Ramos (cell line): ENCODE data around the gene CAPN1.

ENCODE experiments used
- in situ Hi-C: fragments of 300-500 bp; cut with MboI; formaldehyde crosslinking; loops from one replicate; pipeline ENCODE4 v1.14.3; 2022; ENCODE audit warnings: low sequenced_read_pairs; ENCODE audit not compliant: unreplicated experiment

CAPN1 gene

GRCh38 chr11:65187146-65187675 is 5.5 kb downstream of the CAPN1 start:
- in situ Hi-C loops: no loop called here

DNA sequence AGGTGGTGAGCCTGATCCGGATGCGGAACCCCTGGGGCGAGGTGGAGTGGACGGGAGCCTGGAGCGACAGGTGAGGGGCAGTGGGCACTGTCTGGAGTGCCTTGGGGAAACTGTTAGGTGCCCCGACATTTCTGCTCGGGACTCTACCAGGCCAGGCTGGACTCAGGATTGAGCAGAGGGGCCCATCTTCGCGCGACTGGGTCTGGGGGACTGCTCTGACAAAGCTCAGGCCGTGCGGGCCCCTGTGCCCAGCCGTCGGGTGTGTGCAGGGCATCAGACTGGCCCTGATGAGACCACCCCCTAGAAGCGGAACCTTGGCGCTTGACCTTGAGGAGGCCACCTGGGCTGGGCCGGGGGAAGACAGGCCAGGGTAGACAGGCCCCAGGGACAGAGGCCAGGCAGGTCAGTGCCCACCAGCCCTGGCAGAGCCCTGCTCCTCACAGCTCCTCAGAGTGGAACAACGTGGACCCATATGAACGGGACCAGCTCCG is 6.3 kb downstream of the CAPN1 start:
- in situ Hi-C loops: no loop called here

DNA sequence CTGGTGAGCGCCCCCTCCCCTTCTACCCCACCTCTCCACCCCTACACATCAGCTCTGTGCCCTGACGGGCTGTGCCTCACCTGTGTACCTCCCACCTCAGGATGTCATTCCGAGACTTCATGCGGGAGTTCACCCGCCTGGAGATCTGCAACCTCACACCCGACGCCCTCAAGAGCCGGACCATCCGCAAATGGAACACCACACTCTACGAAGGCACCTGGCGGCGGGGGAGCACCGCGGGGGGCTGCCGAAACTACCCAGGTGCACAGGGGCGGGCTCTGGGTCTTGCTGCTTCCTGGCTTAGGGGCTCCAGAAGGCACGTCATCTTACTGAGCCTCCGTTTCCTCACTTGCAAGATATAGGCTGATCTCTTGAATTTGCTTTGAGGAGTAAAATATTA is 6.8 kb downstream of the CAPN1 start:
- in situ Hi-C loops: no loop called here

DNA sequence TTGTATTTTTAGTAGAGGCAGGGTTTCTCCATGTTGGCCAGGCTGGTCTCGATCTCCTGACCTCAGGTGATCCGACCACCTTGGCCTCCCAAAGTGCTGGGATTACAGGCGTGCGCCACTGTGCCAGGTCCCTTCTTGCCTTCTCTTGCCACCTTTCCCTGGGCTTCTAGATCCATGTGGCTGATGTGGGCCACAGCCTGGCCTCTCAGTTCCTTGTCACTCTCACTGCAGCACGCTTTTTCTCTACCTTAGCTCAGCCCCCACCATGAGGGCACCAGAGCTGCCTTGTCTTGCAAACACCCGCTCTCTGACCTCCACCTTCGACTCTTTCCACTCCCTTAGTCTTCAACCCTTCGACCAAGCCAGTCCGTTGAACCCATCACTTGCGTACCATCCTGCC is 7.5 kb downstream of the CAPN1 start:
- in situ Hi-C loops: no loop called here

- in situ Hi-C loops: no loop called here
These were observed 12.8 kb downstream of the CAPN1 start for GRCh38 chr11:65194564-65194963.

DNA sequence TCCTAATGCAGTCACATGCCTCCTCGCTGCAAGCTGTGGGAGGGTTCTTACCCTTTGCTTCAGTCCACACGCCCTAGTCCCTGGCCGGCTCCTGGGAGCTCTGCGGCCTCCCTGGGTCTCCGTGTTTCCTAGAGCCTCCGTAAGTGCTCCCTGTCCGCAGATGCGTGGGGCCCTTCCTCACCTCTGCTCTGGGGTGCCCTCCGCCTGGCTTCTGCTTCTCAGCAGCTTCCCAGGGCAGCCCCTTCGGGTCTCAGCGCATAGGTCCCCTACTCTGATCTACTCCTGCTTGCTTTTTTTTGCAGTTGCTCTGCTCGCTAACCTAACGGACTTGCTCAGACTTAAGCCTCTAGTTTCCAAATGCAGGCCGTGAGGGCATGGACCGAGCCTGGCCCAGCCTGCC is 22.4 kb downstream of the CAPN1 start:
- in situ Hi-C loops: no loop called here

DNA sequence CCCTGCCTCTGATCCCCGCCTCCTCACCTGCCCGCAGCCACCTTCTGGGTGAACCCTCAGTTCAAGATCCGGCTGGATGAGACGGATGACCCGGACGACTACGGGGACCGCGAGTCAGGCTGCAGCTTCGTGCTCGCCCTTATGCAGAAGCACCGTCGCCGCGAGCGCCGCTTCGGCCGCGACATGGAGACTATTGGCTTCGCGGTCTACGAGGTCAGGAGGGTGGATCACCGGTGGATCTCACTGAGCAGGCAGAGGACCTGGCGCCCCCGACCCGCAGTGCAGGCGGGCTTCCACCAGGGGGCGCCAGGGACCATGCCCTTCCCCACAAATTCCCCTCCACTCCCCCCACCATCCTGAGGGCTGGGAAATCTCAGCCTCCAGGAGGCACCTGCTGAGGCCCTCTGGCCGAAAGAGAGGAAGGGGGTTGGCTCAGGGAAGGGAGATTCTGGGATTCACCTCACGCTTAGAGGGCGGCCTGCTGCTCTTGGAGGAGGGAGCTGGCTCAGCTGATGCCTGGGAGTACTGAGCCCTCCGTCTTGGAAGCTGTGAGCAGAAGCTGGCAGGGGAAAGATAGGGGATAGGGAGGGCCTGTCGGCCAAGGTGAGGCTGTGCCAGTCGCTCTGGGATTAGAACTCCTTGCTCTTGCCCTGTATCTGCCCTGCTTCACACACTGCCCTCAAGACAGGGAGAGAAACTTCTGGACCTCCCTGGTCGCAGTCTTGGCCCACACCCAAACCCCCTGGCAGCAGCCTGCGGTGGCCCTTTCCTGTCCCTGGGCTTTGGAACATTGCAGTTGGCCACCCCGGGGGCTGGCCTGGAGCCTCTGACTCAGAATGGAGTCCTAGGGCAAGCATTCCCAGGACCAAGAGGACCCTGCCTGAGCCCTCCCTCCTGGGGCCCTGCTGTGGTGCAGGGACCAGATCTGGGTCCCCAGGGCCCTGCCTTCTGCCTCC is 23.2 kb downstream of the CAPN1 start:
- in situ Hi-C loops: no loop called here

- in situ Hi-C loops: no loop called here
These were observed 23.9 kb downstream of the CAPN1 start for GRCh38 chr11:65205602-65205967.

DNA sequence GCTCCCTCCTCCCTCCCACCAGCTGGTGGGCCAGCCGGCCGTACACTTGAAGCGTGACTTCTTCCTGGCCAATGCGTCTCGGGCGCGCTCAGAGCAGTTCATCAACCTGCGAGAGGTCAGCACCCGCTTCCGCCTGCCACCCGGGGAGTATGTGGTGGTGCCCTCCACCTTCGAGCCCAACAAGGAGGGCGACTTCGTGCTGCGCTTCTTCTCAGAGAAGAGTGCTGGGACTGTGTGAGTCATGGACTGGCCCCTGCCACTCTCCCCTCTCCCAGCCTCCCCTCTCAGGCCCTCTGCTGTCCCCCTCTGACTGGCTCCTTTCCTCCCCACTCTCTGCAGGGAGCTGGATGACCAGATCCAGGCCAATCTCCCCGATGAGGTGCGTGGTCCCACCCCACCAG is 24.7 kb downstream of the CAPN1 start:
- in situ Hi-C loops: no loop called here

DNA sequence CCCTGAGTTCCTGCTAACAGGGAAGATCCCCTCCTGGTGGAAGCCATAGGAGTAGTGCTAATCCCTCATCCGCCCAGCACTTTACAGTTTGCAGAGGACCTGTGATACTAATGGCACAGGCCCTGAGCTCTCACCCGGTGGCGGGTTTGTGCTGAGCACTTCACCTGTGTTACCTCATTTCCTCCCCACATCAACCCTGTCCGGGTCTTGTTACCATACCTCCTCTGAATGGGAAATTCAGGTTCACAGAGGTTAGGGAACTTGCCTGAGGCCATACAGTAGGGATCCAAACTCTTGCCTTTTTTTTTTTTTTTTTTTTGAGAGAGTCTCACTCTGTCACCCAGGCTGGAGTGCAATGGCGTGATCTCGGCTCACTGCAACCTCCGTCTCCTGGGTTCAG is 25.2 kb downstream of the CAPN1 start:
- in situ Hi-C loops: no loop called here

DNA sequence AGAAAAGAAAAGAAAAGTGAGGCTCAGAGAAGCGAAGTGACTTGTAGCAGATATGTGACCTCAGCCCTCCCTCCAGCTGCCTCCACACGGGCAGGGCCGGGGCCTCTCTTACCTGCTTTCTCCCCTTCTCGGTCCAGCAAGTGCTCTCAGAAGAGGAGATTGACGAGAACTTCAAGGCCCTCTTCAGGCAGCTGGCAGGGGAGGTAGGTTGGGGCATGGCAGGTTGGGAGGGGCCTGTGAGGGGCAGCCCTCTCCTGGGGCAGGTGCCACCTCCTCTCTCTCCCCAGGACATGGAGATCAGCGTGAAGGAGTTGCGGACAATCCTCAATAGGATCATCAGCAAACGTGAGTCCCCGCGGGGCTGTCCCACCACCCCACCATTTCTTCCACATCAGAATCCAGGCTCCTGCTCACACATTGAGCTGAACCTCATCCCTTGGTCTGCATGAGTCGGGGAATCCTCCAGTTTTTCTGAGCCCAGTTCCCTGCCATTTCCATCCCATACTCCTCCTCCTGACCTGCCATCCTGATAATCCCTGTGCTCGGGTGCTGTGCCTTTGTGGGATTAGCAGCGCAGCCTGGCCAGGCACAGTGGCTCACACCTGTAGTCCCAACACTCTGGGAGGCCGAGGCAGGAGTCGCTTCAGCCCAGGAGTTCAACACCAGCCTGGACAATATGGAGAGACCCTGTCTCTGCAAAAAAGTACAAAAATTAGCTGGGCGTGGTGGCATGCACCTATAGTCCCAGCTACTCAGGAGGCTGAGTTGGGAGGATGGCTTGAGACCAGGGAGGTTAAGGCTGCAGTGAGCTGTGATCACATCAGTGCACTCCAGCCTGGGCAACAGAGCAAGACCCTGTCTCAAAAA is 26.4 kb downstream of the CAPN1 start:
- in situ Hi-C loops: no loop called here

- in situ Hi-C loops: no loop called here
These were observed 27.3 kb downstream of the CAPN1 start for GRCh38 chr11:65208785-65209710.

DNA sequence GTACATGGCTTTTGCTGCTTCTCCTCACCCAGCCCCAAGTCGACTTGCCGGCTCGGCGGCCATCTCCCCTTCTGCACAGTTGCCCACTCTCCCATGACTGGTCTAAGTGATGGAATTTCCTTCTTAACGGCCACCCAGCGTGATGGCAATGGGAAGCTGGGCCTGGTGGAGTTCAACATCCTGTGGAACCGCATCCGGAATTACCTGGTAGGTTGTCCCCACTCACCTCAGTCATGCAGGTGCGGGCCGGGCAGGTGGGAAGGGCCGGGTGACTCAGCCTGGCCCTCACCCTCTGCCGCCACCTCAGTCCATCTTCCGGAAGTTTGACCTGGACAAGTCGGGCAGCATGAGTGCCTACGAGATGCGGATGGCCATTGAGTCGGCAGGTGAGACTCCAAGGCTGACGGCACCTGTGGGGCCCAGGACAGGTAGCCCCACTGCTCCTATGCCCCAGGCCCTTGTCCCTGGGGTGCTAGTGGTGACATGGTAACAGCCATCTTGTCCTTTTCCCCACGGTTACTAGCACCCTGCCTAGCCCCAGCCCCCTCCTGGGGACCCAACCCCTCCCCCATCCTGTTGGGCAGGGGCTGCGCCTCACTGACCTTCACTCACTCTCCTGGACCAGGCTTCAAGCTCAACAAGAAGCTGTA is 28.1 kb downstream of the CAPN1 start:
- in situ Hi-C loops: no loop called here

DNA sequence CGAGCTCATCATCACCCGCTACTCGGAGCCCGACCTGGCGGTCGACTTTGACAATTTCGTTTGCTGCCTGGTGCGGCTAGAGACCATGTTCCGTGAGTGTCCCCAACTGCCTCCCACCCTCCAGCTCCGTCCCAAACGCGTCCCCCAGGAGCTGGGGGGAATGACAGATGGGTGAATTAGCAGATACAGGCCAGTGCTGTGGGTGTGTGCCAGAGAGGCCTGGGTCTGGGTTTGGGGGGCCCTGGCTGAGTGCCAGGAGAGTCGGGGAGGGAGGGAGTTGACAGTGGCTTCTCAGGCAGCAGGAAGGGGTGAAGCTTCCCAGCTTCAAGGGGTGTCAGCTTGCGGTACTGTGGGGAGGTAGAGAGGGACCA is 28.6 kb downstream of the CAPN1 start:
- in situ Hi-C loops: no loop called here

DNA sequence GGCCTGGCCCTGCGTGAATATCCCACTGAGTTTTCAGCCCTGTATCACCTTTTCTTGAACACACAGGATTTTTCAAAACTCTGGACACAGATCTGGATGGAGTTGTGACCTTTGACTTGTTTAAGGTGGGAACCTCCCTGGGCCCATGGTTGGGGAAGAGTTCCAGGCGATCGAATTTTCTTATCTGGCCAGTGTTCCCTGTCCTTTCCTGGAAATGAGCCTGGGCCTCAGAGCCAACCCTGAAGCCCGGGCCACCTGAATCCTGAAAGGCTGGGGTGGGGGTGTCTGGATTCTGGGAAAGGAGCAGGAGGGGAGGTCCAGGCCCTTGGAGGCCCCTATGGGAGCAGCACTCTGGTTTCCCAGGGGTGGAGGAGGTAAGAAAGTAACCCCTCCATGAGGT is 29.0 kb downstream of the CAPN1 start:
- in situ Hi-C loops: no loop called here

DNA sequence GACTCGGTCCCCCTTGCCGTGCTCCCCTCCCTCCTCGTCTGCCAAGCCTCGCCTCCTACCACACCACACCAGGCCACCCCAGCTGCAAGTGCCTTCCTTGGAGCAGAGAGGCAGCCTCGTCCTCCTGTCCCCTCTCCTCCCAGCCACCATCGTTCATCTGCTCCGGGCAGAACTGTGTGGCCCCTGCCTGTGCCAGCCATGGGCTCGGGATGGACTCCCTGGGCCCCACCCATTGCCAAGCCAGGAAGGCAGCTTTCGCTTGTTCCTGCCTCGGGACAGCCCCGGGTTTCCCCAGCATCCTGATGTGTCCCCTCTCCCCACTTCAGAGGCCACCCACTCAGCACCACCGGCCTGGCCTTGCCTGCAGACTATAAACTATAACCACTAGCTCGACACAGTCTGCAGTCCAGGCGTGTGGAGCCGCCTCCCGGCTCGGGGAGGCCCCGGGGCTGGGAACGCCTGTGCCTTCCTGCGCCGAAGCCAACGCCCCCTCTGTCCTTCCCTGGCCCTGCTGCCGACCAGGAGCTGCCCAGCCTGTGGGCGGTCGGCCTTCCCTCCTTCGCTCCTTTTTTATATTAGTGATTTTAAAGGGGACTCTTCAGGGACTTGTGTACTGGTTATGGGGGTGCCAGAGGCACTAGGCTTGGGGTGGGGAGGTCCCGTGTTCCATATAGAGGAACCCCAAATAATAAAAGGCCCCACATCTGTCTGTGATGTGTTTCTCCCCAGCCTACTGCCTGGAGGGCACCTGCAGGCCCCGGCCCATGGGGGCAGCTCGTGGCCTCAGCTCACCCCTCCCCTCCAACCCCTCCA is 29.8 kb downstream of the CAPN1 start:
- in situ Hi-C loops: no loop called here

DNA sequence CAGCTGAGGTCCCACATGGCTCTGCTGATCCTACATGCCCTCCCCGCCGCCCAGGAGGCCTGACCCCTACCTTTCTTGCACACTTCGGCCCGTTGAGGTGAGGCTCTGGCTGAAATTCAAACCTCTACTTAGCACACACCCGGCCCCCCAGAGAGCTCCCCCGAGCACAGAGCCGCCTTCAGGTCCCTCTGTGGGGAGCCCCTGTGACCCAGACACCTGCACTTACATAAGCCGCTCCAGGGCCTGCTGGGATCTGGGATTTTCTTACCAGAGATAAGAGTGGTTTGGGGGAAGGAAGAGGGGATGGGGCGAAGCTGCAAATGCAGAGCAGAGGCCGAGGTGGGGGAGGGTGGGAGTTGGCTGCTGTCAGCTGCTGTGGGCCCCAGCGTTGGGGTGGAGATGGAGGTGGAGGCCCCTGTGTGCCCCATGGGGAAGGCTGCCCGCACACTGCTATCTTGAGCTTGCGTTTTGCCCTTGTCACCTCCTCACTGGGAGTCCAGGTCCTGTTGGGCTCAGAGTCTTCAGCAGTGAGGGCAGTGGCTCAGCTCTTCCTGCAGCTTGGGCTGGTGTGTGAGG is 30.6 kb downstream of the CAPN1 start:
- in situ Hi-C loops: no loop called here
